T1000 (cell line): ENCODE measurements around the gene TIMM22.
A peak's percentile ranks its signal among the peaks of the same experiment; 100 is the strongest.
"Not testable (repeated sequence)": the region's sequence is repeated elsewhere in the genome, so short reads cannot be mapped to it uniquely, and the experiment has no call there.

Experiments
- DNase-seq: peaks from one replicate; lab custom pipeline; 2025; ENCODE audit warnings: mixed read lengths; lab: John Stamatoyannopoulos, UW

TIMM22 gene

GRCh38 chr17:973053-973452 lies 23.9 kb upstream of the TIMM22 start:
- no peak for DNase-seq

DNA sequence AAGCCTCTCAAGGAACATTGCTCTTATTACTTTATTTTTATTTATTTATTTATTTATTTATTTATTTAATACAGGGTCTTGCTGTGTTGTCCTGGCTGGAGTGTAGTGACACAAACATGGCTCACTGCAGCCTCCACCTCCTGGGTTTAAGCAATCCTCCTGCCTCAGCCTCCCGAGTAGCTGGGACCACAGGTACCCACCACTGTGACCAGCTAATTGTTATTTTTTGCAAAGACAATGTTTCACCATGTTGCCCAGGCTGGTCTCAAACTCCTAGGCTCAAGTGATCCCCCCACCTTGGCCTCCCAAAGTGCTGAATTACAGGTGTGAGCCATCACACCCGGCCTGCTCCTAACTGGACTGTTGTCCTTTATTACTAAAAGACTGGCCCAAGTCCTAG lies 22.2 kb upstream of the TIMM22 start:
- not testable (repeated sequence) for DNase-seq

DNA sequence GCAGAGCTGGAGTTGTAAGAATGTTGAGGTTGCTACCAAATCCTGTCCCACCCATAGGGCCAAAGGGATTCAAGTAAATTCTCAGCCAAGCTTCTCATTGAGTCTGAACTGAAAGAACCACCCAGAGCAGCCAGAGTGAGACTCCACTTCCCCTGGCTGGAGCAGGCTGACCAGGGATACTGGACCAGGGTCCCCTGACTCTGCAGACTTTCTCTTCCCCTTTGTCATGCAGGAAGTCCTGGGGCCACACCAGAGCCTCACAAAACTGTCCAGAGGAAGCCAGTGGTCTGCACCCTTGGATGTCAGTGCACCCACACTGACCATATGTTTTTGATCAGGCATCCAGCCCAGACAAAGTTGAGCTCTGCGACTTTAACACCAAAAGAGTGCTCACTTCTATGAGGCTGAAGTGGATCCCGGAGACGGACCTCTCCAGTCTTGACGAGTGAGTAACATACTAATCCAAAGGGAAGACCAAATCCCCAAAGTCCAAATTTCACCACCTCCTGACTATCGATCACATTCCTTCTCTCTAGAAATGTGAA lies 21.5 kb upstream of the TIMM22 start:
- no peak for DNase-seq

GRCh38 chr17:976312-976711 lies 20.6 kb upstream of the TIMM22 start:
- DNase-seq, result no peak

DNA sequence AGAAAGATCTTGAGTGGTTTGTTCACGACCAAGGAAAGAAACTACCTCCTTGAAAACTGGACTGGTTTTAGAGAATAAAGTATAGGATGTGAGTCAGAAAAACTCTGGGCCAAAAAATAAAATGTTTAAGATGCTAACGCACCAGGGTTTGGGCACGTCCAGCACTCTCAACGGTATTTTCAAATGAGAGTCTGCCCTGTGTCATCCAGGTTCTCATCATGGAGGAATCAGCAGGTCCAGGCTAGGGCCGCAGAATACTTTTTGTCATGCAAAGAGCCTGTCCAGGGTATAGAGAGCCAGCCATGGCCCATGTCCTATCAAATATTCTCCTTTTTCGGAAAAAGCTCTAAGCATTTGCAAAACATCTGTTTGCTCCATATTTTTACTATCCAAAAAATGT lies 19.8 kb upstream of the TIMM22 start:
- no peak for DNase-seq

GRCh38 chr17:978103-979093 lies 18.5 kb upstream of the TIMM22 start:
- no peak for DNase-seq

GRCh38 chr17:979212-979538 lies 17.8 kb upstream of the TIMM22 start:
- DNase-seq, result no peak

GRCh38 chr17:979539-980405 lies 17.2 kb upstream of the TIMM22 start, which contains the start of gene NXN:
Gene NXN (minus strand): TSS chr17:979776.
- peak; percentile 85 for DNase-seq

GRCh38 chr17:980406-981291 lies 16.3 kb upstream of the TIMM22 start:
- DNase-seq, result peak; percentile 77

- no peak for DNase-seq
Observed at GRCh38 chr17:981292-981658, 15.7 kb upstream of the TIMM22 start.

GRCh38 chr17:983921-984320 lies 13.0 kb upstream of the TIMM22 start:
- no peak for DNase-seq

DNA sequence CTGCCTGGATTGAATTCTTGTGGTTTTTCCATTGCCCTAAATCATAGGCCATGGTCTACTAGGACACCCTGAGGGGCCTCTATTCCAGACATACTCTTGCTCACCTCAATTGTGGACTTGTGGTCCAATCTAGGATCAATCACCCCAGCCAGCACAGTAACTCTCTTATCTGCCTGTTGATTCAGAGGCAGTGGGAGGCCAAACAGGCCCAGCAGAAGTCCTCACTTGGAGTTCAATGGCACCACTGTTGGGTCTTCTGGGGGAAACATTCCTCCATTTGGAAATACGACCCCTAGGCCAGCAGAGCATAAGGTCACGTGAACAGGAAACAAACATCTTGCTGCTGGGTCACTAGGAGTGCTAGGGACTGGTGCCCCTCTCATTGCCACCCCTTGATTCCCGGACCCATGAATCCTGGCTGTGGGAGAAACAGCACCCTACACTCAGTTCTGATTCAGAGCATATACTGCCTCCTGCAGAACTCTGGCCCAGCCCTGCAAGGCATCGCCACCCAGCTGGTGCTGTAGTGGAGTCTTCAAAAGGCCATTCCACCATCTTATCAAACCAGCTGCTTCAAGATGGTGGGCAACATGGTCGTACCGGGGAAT lies 10.5 kb upstream of the TIMM22 start:
- DNase-seq, result no peak

- DNase-seq, result no peak
Observed at GRCh38 chr17:987931-988330, 9.0 kb upstream of the TIMM22 start.

- no peak for DNase-seq
Observed at GRCh38 chr17:988561-988960, 8.4 kb upstream of the TIMM22 start.

DNA sequence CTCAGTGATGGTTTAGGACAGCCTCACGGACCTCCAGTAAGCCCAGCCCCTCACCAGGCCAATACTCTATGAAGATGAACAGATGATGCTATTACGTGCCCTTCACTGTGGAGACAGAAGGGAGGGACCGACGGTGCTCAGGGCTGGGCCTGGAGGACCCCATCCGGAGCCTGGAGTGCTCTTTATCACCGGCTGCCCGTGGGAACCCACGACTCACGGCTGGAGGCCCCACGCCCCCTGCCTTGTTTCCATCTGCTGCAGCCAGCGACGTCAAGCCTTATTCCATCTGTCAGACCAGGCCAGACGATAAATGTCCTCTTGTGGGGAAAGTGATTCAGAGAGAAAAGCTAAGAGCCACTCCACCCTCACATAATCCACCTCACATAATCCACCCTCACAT lies 4.0 kb upstream of the TIMM22 start:
- DNase-seq, result no peak

GRCh38 chr17:995324-995723 lies 1.6 kb upstream of the TIMM22 start:
- DNase-seq, result not testable (repeated sequence)

GRCh38 chr17:998111-998510 lies 1.2 kb downstream of the TIMM22 start:
- no peak for DNase-seq

GRCh38 chr17:1000597-1001461 lies 3.9 kb downstream of the TIMM22 start:
- DNase-seq, result peak; percentile 50

DNA sequence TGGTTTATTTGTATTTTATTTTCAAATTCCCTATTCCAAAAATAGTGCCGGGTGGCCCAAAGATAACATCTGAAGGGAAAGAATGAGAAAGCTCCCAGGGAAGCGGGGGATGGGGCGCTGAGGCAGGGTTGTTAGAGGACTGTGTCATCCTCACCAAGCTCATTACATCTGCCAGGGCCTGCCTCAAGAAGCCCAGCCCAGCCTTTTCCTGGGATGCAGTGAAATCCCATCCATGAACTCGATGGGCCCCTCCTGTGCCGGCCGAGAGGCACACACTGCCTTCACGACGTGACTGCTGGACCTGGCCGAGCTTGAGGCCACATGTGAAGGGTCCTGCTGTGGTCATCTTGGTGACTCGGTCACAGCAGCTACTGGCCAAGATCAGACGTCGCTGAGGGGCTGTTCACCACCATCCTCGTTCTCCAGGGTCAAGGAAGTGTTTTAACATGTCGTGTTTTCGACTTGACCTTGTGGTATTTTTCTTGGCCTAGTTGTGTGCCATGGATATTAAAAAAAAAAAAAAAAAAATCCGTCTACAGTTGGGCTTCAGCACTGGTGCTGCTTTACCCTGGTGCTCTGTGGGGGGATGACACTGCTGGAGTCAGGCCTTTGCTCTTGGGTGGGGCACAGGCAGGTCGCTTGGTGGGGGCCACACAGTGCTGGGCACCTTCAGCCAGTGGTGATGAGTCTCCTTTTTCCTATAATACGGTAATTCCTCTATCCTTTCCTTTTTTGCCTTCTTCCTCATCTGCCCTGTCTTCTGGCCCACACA lies 4.9 kb downstream of the TIMM22 start:
- DNase-seq, result peak; percentile 40

- no peak for DNase-seq
Observed at GRCh38 chr17:1002412-1002753, 5.5 kb downstream of the TIMM22 start.
